Middle frontal gyrus (tissue), 1 donor: ENCODE measurements around the gene BEND3.
"Not testable (repeated sequence)": the region's sequence is repeated elsewhere in the genome, so short reads cannot be mapped to it uniquely, and the experiment has no call there.

Source experiments
- DNase-seq: peaks from one replicate; pipeline ENCODE4 v3.0.0-alpha.2; 2015; ENCODE audit warnings: low spot score; ENCODE audit errors: extremely low spot score

Gene BEND3

GRCh38 chr6:107114926-107115694, at the start of gene BEND3:
BEND3 (minus strand) TSS chr6:107115515; CDS start chr6:107099285, 16,230 bp downstream.
- no peak for DNase-seq

- DNase-seq = not testable (repeated sequence)
Measured at GRCh38 chr6:107164299-107164698, 49.0 kb upstream of the BEND3 start.

GRCh38 chr6:107161521-107161920, 46.2 kb upstream of the BEND3 start:
- DNase-seq = no peak

GRCh38 chr6:107156617-107157016, 41.3 kb upstream of the BEND3 start:
- DNase-seq = no peak

- DNase-seq = no peak
Measured at GRCh38 chr6:107154801-107155160, 39.5 kb upstream of the BEND3 start.

- no peak for DNase-seq
Measured at GRCh38 chr6:107154131-107154800, 39.0 kb upstream of the BEND3 start.

- no peak for DNase-seq
Measured at GRCh38 chr6:107152638-107153430, 37.5 kb upstream of the BEND3 start.

- no peak for DNase-seq
Measured at GRCh38 chr6:107144666-107145065, 29.4 kb upstream of the BEND3 start.

- no peak for DNase-seq
Measured at GRCh38 chr6:107144014-107144413, 28.7 kb upstream of the BEND3 start.

- DNase-seq = no peak
Measured at GRCh38 chr6:107140581-107140980, 25.3 kb upstream of the BEND3 start.

GRCh38 chr6:107136324-107136723, 21.0 kb upstream of the BEND3 start:
- not testable (repeated sequence) for DNase-seq

GRCh38 chr6:107135048-107135680, 19.8 kb upstream of the BEND3 start:
- DNase-seq = not testable (repeated sequence)

GRCh38 chr6:107132330-107132954, 17.1 kb upstream of the BEND3 start:
- DNase-seq = no peak

- DNase-seq = no peak
Measured at GRCh38 chr6:107129370-107129925, 14.1 kb upstream of the BEND3 start.

GRCh38 chr6:107128577-107128976, 13.3 kb upstream of the BEND3 start:
- no peak for DNase-seq

- no peak for DNase-seq
Measured at GRCh38 chr6:107128175-107128574, 12.9 kb upstream of the BEND3 start.

GRCh38 chr6:107125771-107126170, 10.5 kb upstream of the BEND3 start:
- no peak for DNase-seq

GRCh38 chr6:107124934-107125348, 9.6 kb upstream of the BEND3 start:
- DNase-seq = no peak

GRCh38 chr6:107123501-107123900, 8.2 kb upstream of the BEND3 start:
- no peak for DNase-seq

- DNase-seq = no peak
Measured at GRCh38 chr6:107122748-107123147, 7.4 kb upstream of the BEND3 start.
